HG03175 (cell line): ENCODE data around the gene YIPF3.
"Not testable (repeated sequence)": the region's sequence is repeated elsewhere in the genome, so short reads cannot be mapped to it uniquely, and the experiment has no call there.

Experiments used
- ATAC-seq: cut with Tn5 transposase; IDR thresholded peaks from one replicate; pipeline ENCODE4 v1.9.1; 2021; ENCODE audit warnings: mild to moderate bottlenecking, moderate library complexity; ENCODE audit not compliant: unreplicated experiment

Gene YIPF3

GRCh38 chr6:43467265-43467664 lies 49.5 kb downstream of the YIPF3 start:
- not testable (repeated sequence) for ATAC-seq

- no peak for ATAC-seq
Observed at GRCh38 chr6:43465948-43466347, 50.8 kb downstream of the YIPF3 start.

- ATAC-seq, result no peak
Observed at GRCh38 chr6:43464337-43464736, 52.4 kb downstream of the YIPF3 start.

- no peak for ATAC-seq
Observed at GRCh38 chr6:43461936-43462335, 54.8 kb downstream of the YIPF3 start.
